Stimulated activated CD4-positive, alpha-beta T cell treated with anti-CD3 and anti-CD28 coated beads, Interleukin-2, amount 100 ng/mL, for 4 hours (primary cell): ENCODE data around the gene CAMK1D.
A peak's percentile ranks its signal among the peaks of the same experiment; 100 is the strongest.

Experiments
- DNase-seq: peaks from one replicate; pipeline ENCODE4 v3.0.0-alpha.2; 2020; ENCODE audit warnings: low read depth

CAMK1D gene

GRCh38 chr10:12597788-12598765, 248.7 kb downstream of the CAMK1D start:
- DNase-seq = no peak

GRCh38 chr10:12600652-12601051, 251.3 kb downstream of the CAMK1D start:
- DNase-seq = no peak

GRCh38 chr10:12602521-12602920, 253.2 kb downstream of the CAMK1D start:
- DNase-seq = no peak

GRCh38 chr10:12603766-12604470, 254.6 kb downstream of the CAMK1D start:
- DNase-seq = no peak

- peak; percentile 20 for DNase-seq
Observed at GRCh38 chr10:12605580-12606405, 256.4 kb downstream of the CAMK1D start.

- no peak for DNase-seq
Observed at GRCh38 chr10:12606461-12606860, 257.1 kb downstream of the CAMK1D start.

GRCh38 chr10:12608761-12609160, 259.4 kb downstream of the CAMK1D start:
- DNase-seq = no peak

GRCh38 chr10:12609435-12609834, 260.1 kb downstream of the CAMK1D start:
- DNase-seq = no peak

- DNase-seq = no peak
Observed at GRCh38 chr10:12613136-12613535, 263.8 kb downstream of the CAMK1D start.

- DNase-seq = no peak
Observed at GRCh38 chr10:12614177-12614995, 265.0 kb downstream of the CAMK1D start.

GRCh38 chr10:12615296-12616220, 266.2 kb downstream of the CAMK1D start:
- DNase-seq = no peak

- DNase-seq = no peak
Observed at GRCh38 chr10:12617191-12618175, 268.1 kb downstream of the CAMK1D start.

GRCh38 chr10:12622016-12622415, 272.7 kb downstream of the CAMK1D start:
- DNase-seq = no peak

GRCh38 chr10:12622691-12623090, 273.3 kb downstream of the CAMK1D start:
- no peak for DNase-seq

- DNase-seq = no peak
Observed at GRCh38 chr10:12625393-12626023, 276.2 kb downstream of the CAMK1D start.

GRCh38 chr10:12628153-12628552, 278.8 kb downstream of the CAMK1D start:
- no peak for DNase-seq

GRCh38 chr10:12628964-12629766, 279.8 kb downstream of the CAMK1D start:
- DNase-seq = no peak

GRCh38 chr10:12629767-12630165, 280.4 kb downstream of the CAMK1D start:
- no peak for DNase-seq
